ENCODE results near the gene ARHGAP22.

Gene ARHGAP22

DNA sequence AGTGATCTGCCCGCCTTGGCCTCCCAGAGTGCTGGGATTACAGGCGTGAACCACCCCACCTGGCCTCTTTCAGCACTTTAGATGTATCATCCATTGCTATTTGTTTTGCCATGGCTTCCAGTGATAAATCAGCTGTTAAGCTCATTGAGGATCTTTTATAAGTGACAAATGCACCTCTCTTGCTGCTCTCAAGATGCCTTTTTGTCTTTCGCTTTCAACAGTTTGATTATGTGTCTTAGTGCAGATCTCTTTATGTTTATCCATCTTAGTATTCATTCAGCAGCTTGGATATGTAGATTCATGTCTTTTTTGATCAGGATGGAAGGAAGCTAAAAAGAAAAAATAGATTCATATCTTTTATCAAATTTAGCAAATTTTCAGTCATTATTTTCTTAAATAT lies 192.8 kb downstream of the ARHGAP22 start:
- no peak for DNase-seq

DNA sequence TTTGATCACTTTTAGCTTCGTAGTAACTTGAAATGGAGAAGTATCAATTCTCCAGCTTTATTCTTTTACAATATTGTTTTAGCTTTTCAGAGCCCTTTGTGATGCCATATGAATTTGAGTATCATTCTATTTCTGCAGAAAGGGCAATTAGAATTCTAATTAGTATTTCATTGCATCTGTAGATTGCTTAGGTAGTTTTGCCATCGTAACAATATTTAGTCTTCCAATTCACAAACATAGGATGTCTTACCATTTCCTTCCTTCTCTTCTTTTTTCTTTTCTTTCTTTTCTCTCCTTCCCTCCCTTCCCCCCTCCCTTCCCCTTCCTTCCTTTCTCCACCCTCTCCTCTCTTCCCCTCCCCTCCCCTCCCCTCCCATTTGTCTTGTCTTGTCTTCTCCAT lies 193.4 kb downstream of the ARHGAP22 start:
- DNase-seq: no peak

DNA sequence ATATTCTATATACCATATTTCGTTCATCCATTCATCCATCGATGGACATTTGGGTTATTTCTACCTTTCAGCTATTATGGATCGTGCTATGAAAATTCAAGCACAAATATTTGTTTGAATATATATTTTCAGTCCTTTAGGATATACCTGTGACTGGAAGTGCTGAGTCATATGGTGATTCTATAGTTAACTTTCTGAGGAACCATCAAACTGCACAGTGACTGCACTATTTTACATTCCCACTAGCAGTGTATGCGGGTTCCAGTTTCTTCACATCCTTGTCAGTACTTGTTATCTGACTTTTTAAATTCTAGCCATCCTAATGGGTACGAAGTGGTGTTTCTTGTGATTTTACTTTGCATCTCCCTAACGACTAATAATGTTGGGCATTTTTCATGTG lies 194.4 kb downstream of the ARHGAP22 start:
- DNase-seq: no peak

DNA sequence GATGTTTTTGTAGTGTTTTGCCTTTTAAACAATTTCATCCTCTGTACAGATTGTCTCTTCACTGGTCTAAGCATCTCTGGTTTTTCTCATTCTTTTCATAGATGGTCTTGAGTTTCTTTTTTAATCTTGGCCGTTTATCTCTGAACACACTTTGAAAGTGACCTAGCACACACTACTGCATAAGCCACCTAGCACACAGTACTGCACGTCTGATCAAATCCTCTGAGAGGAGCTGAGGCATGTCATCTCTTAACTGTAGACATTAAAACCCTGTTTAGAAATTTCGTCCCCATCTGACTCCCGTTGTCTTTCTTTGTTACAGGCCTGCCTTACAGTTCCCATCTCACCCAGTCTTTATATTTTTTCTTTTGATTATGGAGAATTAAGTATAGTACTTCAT lies 198.2 kb downstream of the ARHGAP22 start:
- no peak for DNase-seq

DNA sequence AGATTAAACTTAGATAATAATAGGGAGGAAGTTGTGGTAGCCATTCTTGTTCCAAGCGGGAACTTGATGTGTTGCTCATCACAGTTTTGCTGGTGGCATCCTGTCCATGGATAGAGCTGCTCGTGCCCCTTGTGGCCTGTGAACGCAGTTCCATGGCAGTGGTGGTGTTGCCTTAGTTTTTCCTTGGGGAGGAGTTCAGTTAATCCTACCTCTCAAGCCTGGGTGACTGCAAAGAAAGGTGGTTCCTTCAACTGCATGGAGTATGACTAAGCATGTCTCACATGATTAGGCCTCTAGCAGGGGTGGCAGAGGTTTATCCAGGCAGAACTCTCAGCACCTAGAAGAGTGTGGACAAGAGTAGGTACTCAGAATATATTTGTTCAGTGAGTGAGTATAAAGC lies 198.7 kb downstream of the ARHGAP22 start:
- no peak for DNase-seq

DNA sequence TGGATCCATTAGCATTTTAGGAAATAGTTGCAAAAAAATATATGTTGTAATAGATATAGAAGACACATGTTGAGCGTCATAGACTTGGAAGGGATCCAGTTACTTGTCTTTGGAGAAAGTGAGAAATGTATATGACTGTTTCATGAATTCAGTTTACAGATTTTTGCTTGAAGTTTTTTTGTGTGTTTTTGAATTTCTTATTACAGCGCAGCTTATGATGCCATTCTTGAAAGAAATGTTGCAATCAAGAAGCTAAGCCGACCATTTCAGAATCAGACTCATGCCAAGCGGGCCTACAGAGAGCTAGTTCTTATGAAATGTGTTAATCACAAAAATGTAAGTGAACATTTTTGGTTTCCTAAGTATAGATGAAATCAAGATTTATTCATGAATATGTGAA lies 200.2 kb downstream of the ARHGAP22 start:
- no peak for DNase-seq

DNA sequence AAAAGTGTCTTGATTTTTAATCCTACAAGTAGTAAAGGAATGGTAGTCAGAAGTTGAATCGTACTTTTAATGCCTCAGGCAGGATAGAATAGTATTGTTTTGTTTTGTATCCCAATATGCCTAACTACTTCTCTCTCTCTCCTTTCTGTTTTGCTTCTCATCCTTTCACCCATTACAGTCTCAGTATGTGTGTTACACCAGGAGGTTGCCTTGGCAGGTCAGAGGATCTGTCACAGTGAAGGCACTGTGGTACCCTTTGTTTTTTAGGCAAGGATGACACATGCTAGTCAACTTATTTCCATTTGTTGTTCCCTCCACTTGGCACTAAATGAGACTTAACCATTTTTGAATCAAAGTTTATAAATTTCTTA lies 204.0 kb downstream of the ARHGAP22 start:
- DNase-seq: no peak

DNA sequence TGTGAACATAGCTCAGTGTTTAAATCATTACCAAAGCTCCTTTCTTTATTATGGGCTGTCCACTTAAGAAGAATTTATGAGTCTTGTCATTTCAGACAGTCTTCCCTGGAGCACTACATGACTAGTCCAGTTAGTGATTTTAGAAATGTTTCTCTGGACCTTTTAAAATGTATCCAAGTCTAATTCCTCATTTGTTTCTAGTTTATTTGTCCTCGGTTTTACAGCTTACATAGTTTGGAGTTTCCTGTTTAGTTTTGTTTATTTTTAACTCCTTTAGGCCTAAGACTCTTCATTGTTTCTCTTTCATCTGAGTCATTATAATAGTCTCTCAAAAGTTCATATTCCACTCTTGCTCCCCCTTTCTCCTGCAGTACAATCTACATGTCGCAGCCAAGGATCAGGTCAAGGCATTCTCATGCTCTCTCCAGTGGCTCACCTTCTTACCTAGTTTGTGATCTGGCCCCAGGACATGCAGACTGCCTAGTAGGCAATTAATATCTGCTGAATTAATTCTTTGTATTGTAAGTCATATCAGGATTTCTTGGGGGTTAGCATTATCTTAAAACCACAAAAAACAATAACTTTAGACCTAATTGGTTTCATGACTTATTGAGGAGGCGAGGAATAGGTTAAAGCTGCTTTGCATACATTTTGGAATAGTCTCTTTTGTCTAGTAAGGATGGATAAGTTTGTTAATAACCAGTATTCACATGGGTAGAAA lies 204.6 kb downstream of the ARHGAP22 start:
- no peak for DNase-seq

DNA sequence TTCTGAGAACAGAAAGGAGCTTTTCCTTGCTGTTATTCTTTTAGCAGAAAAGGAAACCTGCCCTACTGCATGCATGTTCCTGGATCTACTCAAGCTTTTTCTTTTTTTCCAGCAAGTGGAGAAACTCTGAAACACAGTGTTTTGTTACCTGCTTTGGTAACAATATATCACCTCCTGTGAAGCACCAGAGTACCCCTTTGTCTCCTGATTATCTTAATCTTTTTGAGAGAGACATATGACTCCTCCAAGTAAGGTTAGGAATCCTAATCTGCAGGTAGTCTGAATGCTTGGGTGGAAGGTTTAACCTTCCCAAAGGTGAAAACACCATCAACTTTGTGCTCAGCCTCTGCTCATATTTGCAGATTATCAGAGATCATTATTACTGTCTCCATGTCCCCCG lies 205.3 kb downstream of the ARHGAP22 start:
- DNase-seq: no peak

DNA sequence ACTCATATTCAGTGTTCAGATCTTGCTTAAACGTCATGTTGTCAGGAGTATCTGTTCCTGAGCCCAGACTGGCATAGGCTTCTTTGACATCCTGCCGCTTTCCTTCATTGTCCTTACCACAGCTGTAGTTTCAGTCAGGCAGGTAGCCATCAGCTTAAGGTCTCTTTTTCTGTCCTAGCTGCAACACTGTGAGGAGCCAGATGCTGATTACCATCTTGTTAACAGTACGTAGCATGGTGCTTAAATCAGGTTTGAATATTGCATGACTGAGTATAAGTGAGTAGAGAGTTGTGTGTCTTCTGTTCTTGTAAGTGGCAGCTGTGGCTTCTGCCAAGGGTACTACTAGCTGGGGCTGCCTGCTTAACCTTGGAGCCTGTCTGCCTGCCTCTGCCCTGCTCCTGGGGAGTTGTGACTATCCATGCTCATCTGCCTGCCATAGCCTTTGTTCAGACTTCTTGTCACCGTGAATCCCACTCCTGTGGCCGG lies 205.8 kb downstream of the ARHGAP22 start:
- DNase-seq: peak; percentile 2

DNA sequence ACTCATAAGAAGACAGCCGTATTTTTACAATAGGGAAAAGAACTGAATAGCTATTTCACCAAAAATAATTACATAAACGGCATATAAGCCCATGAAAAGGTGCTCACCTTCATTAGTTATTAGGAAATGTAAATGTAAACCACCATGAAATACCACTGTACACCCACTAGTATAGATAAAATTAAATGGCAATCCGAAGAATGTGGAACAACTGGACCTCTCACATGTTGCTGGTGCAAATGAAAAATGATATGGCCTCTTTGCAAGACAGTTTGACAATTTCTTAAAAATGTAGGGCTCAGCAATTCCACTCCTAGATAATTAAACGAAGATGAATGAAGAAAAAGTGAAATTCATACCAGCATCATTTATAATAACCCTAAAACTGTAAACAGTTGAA lies 206.6 kb downstream of the ARHGAP22 start:
- no peak for DNase-seq

Measured in NCI-H2171 treated with DMSO at 0.1 percent for 48 hours (cell line).